ENCODE measurements around the gene TTC5.
"Not testable (repeated sequence)": the region's sequence is repeated elsewhere in the genome, so short reads cannot be mapped to it uniquely, and the experiment has no call there.

TTC5 gene

DNA sequence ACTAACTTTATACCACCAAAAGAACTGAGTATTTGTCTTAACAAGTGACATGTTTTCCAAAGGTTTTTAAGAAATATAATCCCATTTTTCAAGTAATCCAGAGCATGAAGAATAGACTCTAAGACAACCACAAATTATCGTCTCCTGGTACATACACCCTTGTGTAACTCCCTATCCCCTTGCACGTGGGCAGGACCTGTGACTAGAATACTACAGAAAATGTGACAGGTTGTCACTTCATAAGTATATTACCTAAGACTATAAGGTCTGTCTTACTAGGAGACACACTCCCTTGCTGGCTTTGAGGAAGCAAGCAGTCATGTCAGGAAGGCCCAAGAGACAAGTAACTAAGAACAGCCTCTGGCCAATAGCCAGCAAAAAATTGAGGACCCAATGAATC lies 8.3 kb upstream of the TTC5 start:
- in situ Hi-C loops (cut with MboI; ENCODE audit: low sequenced_read_pairs), result no loop called here

DNA sequence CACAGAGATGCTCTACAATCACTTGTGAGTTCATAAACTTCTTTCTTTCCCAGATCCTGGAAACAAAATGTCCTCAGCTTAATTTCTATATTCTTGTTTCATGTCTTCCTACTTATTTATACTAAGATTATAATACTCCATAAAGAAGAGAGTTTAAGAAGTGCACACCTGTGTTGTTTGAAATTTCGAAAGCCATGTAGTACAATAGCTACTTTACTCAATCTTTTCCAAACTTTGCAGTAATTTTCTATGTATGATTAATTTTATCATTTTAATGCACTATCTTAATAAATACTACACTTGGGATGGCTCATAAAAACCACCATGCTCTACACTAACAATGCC lies 300 bp upstream of the TTC5 start:
- in situ Hi-C loops (cut with MboI; ENCODE audit: low sequenced_read_pairs), result no loop called here

DNA sequence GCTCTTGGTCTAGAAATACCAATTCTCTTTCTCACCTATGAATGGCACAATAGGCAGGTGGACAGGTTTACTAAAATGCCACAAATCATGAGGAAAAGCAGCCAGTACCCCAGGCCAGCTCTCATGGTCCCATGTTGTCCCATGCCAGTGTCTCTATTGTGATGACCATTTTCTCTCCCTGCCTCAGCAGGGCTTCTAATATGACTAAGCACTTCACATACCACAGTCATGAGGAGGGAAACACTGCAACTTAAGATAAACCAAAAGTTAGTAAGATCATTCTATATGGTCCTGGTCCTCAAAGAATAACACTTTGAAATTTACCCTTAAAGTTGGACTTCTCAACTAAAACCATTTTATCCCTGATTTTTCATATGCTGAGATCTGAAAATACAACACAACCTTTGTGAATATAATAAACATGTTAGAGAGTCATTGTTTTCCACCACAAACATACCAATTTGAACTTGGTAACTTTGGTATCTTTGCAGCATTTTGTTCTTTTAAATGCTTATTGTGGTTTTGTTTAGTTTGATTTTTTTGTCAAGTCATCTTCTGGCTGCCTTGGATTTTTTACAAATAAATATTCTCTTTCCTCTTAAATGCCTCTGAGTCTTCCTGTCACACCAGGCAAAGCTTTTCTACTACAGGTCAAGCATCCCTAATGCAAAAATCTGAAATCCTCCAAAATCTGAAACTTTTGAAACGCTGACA lies 3.6 kb downstream of the TTC5 start:
- in situ Hi-C loops (cut with MboI; ENCODE audit: low sequenced_read_pairs), result no loop called here

DNA sequence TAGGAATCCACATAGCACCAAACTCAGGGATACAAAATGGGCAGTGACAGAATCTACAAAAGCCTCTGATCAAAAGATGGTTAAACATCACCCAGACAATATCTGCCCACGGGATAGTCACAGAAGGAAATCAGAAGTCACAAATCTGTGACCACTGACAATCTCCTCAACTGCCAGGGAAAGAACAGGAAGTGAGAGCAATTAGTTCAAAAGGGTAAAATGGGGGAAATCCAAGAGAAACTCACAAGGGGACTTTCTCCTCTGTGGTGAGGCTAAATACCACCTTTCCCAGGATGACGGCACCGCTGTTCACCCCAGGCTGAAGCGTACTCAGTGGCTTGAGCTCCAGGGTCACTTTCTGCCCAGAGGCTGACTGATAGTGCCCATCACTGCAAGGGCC lies 10.7 kb downstream of the TTC5 start:
- in situ Hi-C loops (cut with MboI; ENCODE audit: low sequenced_read_pairs), result no loop called here

DNA sequence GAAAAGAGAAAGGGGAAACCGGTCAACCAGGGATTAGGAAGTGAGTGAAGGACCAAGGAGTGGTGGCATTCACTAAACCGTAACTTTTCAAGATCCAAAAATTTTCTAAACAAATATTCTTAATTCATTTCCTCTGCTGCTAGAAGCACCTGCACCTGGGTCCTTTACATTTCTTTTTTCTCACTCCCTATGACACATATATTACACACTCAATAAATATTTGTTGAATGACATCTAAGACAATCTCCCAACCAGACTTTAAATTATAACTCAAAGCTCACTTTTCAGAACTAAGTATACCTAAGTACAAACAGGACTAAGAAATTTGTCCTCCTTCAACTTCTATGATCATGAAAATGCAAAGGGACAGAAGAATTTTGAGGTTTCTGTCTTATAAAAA lies 11.1 kb downstream of the TTC5 start:
- in situ Hi-C loops (cut with MboI; ENCODE audit: low sequenced_read_pairs), result no loop called here

DNA sequence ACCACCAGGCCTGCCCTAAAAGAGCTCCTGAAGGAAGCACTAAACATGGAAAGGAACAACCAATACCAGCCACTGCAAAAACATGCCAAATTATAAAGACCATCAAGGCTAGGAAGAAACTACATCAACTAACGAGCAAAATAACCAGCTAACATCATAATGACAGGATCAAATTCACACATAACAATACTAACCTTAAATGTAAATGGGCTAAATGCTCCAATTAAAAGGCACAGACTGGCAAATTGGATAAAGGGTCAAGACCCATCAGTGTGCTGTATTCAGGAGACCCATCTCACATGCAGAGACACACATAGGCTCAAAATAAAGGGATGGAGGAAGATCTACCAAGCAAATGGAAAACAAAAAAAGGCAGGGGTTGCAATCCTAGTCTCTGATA lies 23.8 kb downstream of the TTC5 start:
- in situ Hi-C loops (cut with MboI; ENCODE audit: low sequenced_read_pairs), result not testable (repeated sequence)

DNA sequence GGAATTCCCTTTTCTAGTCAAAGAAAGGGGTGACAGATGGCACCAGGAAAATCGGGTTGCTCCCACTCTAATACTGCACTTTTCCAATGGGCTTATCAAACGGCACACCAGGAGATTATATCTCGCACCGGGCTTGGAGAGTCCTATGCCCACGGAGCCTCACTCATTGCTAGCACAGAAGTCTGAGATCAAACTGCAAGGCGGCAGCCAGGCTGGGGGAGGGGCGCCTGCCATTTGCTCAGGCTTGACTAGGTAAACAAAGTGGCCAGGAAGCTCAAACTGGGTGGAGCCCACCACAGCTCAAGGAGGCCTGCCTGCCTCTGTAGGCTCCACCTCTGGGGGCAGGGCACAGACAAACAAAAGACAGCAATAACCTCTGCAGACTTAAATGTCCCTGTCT lies 25.5 kb downstream of the TTC5 start:
- in situ Hi-C loops (cut with MboI; ENCODE audit: low sequenced_read_pairs), result not testable (repeated sequence)

DNA sequence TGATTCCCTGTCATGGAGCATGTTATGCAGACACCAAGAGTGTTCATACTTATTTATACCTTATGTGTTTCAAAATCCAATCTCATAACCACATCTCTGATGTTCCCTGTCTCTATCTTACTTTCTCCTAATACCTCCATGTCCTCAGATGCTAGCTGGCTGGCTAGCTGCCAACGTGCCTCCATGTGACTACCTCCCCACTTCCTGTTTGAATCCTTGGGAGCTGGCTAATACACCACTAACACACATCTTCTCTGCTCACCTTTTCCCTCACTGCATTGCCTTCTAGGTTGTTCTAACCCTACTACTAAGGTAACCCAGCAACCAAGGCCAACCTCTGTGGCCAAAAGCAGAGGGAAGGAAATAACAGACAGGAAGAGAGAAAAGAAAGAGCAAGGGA lies 27.3 kb downstream of the TTC5 start:
- in situ Hi-C loops (cut with MboI; ENCODE audit: low sequenced_read_pairs), result no loop called here

DNA sequence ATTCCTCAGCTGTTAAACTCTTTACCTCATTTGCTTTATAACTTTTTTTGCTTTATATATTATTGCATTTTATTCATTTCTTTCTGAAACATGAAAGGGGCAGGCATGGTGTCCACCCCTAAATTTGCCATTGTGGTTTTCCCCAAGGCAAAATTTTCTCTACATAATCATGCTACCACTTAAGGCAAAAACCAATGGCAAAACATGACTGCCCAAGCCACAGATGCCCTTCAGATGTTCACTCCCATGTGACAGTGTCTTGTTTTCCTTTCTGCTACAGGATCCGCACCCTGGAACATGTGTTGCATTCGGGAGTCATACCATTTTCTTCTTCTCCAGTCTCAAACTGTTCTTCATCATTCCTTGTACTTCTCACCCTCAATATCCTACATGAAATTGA lies 28.3 kb downstream of the TTC5 start:
- in situ Hi-C loops (cut with MboI; ENCODE audit: low sequenced_read_pairs), result no loop called here

DNA sequence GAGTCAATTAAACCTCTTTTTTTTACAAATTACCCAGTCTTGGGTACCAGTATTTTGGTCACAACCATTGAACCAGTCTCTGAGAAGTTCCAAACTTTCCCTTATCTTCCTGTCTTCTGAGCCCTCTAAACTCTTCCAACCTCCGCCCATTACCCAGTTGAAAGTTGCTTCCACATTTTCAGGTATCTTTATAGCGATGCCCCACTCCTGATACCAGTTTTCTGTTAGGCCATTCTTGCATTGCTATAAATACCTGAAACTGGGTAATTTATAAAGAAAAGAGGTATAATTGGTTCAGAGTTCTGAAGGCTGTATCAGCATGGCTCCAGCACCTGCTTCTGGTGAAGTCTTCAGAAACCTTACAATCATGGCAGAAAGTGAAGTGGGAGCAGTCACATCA lies 31.7 kb downstream of the TTC5 start:
- in situ Hi-C loops (cut with MboI; ENCODE audit: low sequenced_read_pairs), result no loop called here

DNA sequence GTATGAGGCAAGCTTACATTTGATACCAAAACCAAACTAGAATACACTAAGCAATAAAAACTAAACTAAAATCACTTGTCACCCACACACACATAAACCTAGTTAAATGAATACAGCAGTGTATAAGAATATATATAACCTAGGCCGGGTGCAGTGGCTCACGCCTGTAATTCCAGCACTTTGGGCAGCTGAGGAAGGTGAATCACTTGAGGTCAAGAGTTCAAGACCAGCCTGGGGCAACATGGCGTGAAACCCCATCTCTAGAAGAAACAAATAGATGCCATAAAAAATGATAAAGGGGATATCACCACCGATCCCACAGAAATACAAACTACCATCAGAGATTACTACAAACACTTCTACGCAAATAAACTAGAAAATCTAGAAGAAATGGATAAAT lies 41.4 kb downstream of the TTC5 start:
- in situ Hi-C loops (cut with MboI; ENCODE audit: low sequenced_read_pairs), result not testable (repeated sequence)

DNA sequence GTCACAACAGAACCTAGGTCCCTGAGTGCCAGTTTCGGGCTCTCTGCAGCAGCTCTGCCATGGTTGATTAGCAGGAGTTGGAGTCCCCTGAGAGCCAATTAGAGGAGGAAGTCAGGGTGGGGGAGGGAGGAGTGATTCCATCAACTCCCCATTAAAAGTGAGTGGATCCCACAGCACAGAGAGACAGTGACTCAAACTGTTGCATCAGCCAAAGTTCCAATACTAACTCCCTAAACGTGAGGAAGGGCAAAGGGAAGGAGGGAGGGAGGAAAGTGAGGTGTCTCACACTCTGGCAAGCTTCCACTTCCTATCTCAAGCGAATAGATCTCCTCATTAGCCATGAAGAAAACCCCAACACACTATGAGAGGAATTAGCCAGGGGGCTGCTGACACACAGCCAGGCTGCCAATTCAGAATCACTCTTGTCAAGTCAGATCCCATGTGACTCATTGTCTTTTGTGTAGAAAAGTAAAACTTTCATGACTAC lies 43.1 kb downstream of the TTC5 start:
- in situ Hi-C loops (cut with MboI; ENCODE audit: low sequenced_read_pairs), result no loop called here

DNA sequence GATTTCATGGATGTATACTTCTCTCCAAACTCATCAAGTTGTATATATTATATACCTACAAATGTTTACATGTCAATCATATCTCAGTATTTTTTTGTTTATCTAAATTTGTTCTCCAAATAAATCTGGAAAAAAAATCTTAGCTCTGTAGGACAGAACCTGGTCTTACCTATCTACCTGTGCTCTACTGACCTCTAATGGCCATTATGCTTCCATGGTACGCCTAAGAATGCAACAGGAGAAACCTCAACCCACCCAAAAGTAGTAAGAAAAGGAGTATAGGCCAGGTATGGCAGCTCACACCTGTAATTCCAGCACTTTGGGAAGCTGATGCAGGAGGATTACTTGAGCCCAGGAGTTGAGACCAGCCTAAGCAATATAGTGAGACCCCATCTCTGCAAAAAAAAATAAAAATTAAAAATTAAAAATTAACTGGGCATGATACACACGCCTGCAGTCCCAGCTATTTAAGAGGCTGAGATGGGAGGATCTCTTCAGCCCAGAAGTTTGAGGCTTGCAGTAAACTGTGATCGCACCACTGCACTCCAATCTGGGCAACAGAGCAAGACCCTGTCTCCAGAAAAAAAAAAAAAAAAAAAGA lies 58.0 kb downstream of the TTC5 start:
- in situ Hi-C loops (cut with MboI; ENCODE audit: low sequenced_read_pairs), result no loop called here
